ENCODE measurements around the gene EBF4. TPM values are rescaled to one million over a fixed set of nuclear protein-coding genes. Genes with fewer than 3 reads are reported as not detected.

Gene EBF4, protein sequence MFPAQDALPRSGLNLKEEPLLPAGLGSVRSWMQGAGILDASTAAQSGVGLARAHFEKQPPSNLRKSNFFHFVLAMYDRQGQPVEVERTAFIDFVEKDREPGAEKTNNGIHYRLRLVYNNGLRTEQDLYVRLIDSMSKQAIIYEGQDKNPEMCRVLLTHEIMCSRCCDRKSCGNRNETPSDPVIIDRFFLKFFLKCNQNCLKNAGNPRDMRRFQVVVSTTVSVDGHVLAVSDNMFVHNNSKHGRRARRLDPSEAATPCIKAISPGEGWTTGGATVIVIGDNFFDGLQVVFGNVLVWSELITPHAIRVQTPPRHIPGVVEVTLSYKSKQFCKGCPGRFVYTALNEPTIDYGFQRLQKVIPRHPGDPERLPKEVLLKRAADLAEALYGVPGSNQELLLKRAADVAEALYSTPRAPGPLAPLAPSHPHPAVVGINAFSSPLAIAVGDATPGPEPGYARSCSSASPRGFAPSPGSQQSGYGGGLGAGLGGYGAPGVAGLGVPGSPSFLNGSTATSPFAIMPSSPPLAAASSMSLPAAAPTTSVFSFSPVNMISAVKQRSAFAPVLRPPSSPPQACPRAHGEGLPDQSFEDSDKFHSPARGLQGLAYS
- total RNA-seq = 10 to 100 TPM in 1 of 2 donors, 1 to 10 TPM in 1; 6.4 to 12.1 TPM
- 17.5 TPM for polyA plus RNA-seq (2013, experiment 1 of 2)
- polyA plus RNA-seq (2013, experiment 2 of 2) = 16.1 TPM
- long read RNA-seq, experiment 1, partial matches to known transcripts = 1 of 3 reads
- long read RNA-seq, experiment 1, other reads (novel, unspliced or antisense) = 1 of 3 reads
- long read RNA-seq, experiment 2, partial matches to known transcripts = 1 of 9 reads
- long read RNA-seq, experiment 2, other reads (novel, unspliced or antisense) = 3 of 9 reads
- long read RNA-seq, experiment 3, partial matches to known transcripts = 1 of 1 reads
- long read RNA-seq, experiment 3, other reads (novel, unspliced or antisense) = 0 of 1 reads
- long read RNA-seq, experiment 4 = 0 reads

GRCh38 chr20:2692036-2692885, at the start of gene EBF4:
Gene EBF4, plus strand, starts transcription at chr20:2692780. Its CDS starts 866 bp downstream, at chr20:2693646.
- Histone ChIP-seq H3K9me3 (ENCODE audit: control insufficient read depth, low read length) (no peaks in the 10 kb centered on the region), H3K36me3 (ENCODE audit: control insufficient read depth, insufficient read depth, low read length) (no peaks in the 10 kb centered on the region), H3K9ac (ENCODE audit: extremely low read depth, low read length, poor library complexity, severe bottlenecking) (no peak within 1 kb of the TSS), H3K27ac (ENCODE audit: low read depth, low read length) (no peak within 1 kb of the TSS), H3K4me1 (ENCODE audit: control insufficient read depth, insufficient read depth, low read length) (no peaks in the 10 kb centered on the region), H3K4me3 (ENCODE audit: low read length) (peak within 1 kb of the TSS; percentile 68), H3K27me3 (ENCODE audit: control insufficient read depth, insufficient read depth, low read length, poor library complexity, severe bottlenecking) (peaks cover 82% of the 10 kb centered on the region)
- TF ChIP-seq CTCF (conservative IDR thresholded peaks at IDR 0.05) = no peak
- Mint-ChIP-seq H3K36me3 (ENCODE audit: low read depth) (no peaks in the 10 kb centered on the region), H3K9me3 (no peaks in the 10 kb centered on the region), H3K4me3 (peak within 1 kb of the TSS; percentile 71), H3K27ac (peak within 1 kb of the TSS; percentile 67), H3K27me3 (ENCODE audit: insufficient read depth) (peaks cover 87% of the 10 kb centered on the region), H3K4me1 (peaks cover 10% of the 10 kb centered on the region)
- WGBS, 2 experiments (ENCODE audit: insufficient coverage in 1 of 2, insufficient read length in 1 of 2) = 3 to 9% methylated on average over 30 to 106 of the region's 106 CpGs
- DNase-seq = peak; percentile 80

- no peaks in the 10 kb centered on the region for H3K9me3 ChIP-seq (ENCODE audit: control insufficient read depth, low read length)
- H3K27me3 Mint-ChIP-seq (ENCODE audit: insufficient read depth) = peaks cover 15% of the 10 kb centered on the region
- TF ChIP-seq CTCF (conservative IDR thresholded peaks at IDR 0.05) = no peak
- H3K27ac ChIP-seq (ENCODE audit: low read depth, low read length) = no peak overlapping the region
- H3K27me3 ChIP-seq (ENCODE audit: control insufficient read depth, insufficient read depth, low read length, poor library complexity, severe bottlenecking) = no peaks in the 10 kb centered on the region
- peaks cover 4% of the 10 kb centered on the region for H3K4me1 Mint-ChIP-seq
- no peak for DNase-seq
- no peak overlapping the region for H3K27ac Mint-ChIP-seq
- H3K4me3 ChIP-seq (ENCODE audit: low read length) = no peak overlapping the region
- no peak overlapping the region for H3K9ac ChIP-seq (ENCODE audit: extremely low read depth, low read length, poor library complexity, severe bottlenecking)
- WGBS, 2 experiments (ENCODE audit: insufficient coverage in 1 of 2, insufficient read length in 1 of 2) = 78% methylated on average over 1 of the region's 1 CpG; no CpG with 5 or more reads in 1 of the 2 experiments
- H3K36me3 ChIP-seq (ENCODE audit: control insufficient read depth, insufficient read depth, low read length) = no peaks in the 10 kb centered on the region
- H3K9me3 Mint-ChIP-seq = no peaks in the 10 kb centered on the region
- peaks cover 2% of the 10 kb centered on the region for H3K4me1 ChIP-seq (ENCODE audit: control insufficient read depth, insufficient read depth, low read length)
- H3K4me3 Mint-ChIP-seq = no peak overlapping the region
- no peaks in the 10 kb centered on the region for H3K36me3 Mint-ChIP-seq (ENCODE audit: low read depth)
Measured at GRCh38 chr20:2643708-2644107, 48.9 kb upstream of the EBF4 start.
